IMR-90 (cell line): Measurements from ENCODE around the gene SIGLEC9. TPM values are rescaled to one million over a fixed set of nuclear protein-coding genes. Genes with fewer than 3 reads are reported as not detected.

ENCODE experiments used
- ATAC-seq: fragments of 200-7000 bp; cut with Tn5 transposase; 2 replicates; pipeline ENCODE4 v1.9.1; 2020; ENCODE audit warnings: low read depth, mild to moderate bottlenecking, moderate library complexity
- BruUV-seq: library from RNA; stranded (reverse); fragments of 400-500 nt; replicated peaks from 2 replicates; lab custom pipeline; 2021; lab: Mats Ljungman, UMichigan
- CTCF ChIA-PET: fragments of 300-600 bp; formaldehyde crosslinking; extraction: SDS; loops from one replicate; lab custom pipeline; 2021; ENCODE audit warnings: antibody characterized with exemption; lab: Yijun Ruan, JAX
- POLR2A ChIA-PET: fragments of 300-600 bp; sonication (Branson Sonifier 250); formaldehyde crosslinking; loops from one replicate; lab custom pipeline; 2022; ENCODE audit warnings: antibody characterized with exemption; ENCODE audit not compliant: unreplicated experiment; lab: Charles Lee
- DNase-seq: peaks from one replicate; pipeline ENCODE4 v3.0.0; 2013
- H2AFZ ChIP-seq: replicated peaks from 2 replicates; pipeline ENCODE3; 2013; ENCODE audit warnings: low read length, mild to moderate bottlenecking; ENCODE audit not compliant: poor library complexity
- H2AK5ac ChIP-seq: 2 replicates; pipeline ENCODE4 v1.6.1; 2013; ENCODE audit warnings: low read depth, low read length, inconsistent platforms
- H2AK9ac ChIP-seq: replicated peaks from 2 replicates; pipeline ENCODE3; 2013; ENCODE audit warnings: mild to moderate bottlenecking, low read depth, low read length, moderate library complexity; ENCODE audit not compliant: poor library complexity
- H2BK120ac ChIP-seq: 2 replicates; pipeline ENCODE4 v1.6.1; 2013; ENCODE audit warnings: low read depth, low read length, inconsistent platforms
- H2BK15ac ChIP-seq: 3 replicates; pipeline ENCODE4 v1.6.1; 2013; ENCODE audit warnings: low read depth, low read length, inconsistent platforms
- H2BK20ac ChIP-seq: 2 replicates; pipeline ENCODE4 v1.6.1; 2013; ENCODE audit warnings: low read depth, mild to moderate bottlenecking, inconsistent platforms, low read length, moderate library complexity
- H2BK5ac ChIP-seq: 2 replicates; pipeline ENCODE4 v1.6.1; 2013; ENCODE audit warnings: mild to moderate bottlenecking, low read depth, low read length, inconsistent platforms; ENCODE audit not compliant: poor library complexity, severe bottlenecking
- H3K14ac ChIP-seq: replicated peaks from 2 replicates; pipeline ENCODE4 v1.6.1; 2013; ENCODE audit warnings: low read depth, low read length, inconsistent platforms
- H3K18ac ChIP-seq: 2 replicates; pipeline ENCODE4 v1.6.1; 2013; ENCODE audit warnings: low read depth, low read length, control low read depth
- H3K23ac ChIP-seq: 2 replicates; pipeline ENCODE4 v1.6.1; 2013; ENCODE audit warnings: low read depth, low read length, inconsistent platforms
- H3K27ac ChIP-seq: 2 replicates; pipeline ENCODE4 v1.5.1; 2013; ENCODE audit warnings: mild to moderate bottlenecking, control low read depth, low read length; ENCODE audit not compliant: insufficient read depth
- H3K27me3 ChIP-seq: 2 replicates; pipeline ENCODE4 v1.6.1; 2013; ENCODE audit warnings: low read length; ENCODE audit not compliant: control insufficient read depth, insufficient read depth
- H3K36me3 ChIP-seq: 2 replicates; pipeline ENCODE4 v1.6.1; 2013; ENCODE audit warnings: low read length, mixed read lengths; ENCODE audit not compliant: control insufficient read depth, insufficient read depth
- H3K4ac ChIP-seq: 2 replicates; pipeline ENCODE4 v1.6.1; 2013; ENCODE audit warnings: low read depth, low read length, inconsistent platforms
- H3K4me1 ChIP-seq: 2 replicates; pipeline ENCODE4 v1.6.1; 2013; ENCODE audit warnings: low read length, mixed read lengths; ENCODE audit not compliant: control insufficient read depth, insufficient read depth
- H3K4me2 ChIP-seq: 2 replicates; pipeline ENCODE4 v1.6.1; 2013; ENCODE audit warnings: low read depth, mild to moderate bottlenecking, control low read depth, low read length, moderate library complexity
- H3K4me3 ChIP-seq: 2 replicates; pipeline ENCODE4 v1.5.1; 2013; ENCODE audit warnings: low read depth, mild to moderate bottlenecking, control low read depth, low read length, moderate library complexity; ENCODE audit not compliant: insufficient read depth
- H3K56ac ChIP-seq: 2 replicates; pipeline ENCODE4 v1.6.1; 2013; ENCODE audit warnings: low read length, inconsistent platforms; ENCODE audit not compliant: insufficient read depth; ENCODE audit errors: extremely low read depth
- H3K79me1 ChIP-seq, 2 experiments: 2 replicates each; pipeline ENCODE4 v1.6.1; 2013; ENCODE audit warnings: low read length in 2 of 2, inconsistent platforms in 1 of 2, low read depth in 1 of 2
- H3K9ac ChIP-seq: 2 replicates; pipeline ENCODE4 v1.6.1; 2013; ENCODE audit warnings: low read depth, low read length, control low read depth
- H3K9me1 ChIP-seq: 2 replicates; pipeline ENCODE4 v1.6.1; 2013; ENCODE audit warnings: low read length, inconsistent platforms; ENCODE audit not compliant: insufficient read depth
- H3K9me3 ChIP-seq: 2 replicates; pipeline ENCODE4 v1.6.1; 2013; ENCODE audit warnings: low read length; ENCODE audit not compliant: control insufficient read depth, insufficient read depth
- H4K20me1 ChIP-seq: 2 replicates; pipeline ENCODE4 v1.6.1; 2013; ENCODE audit warnings: low read length, inconsistent platforms; ENCODE audit not compliant: insufficient read depth
- H4K5ac ChIP-seq: 2 replicates; pipeline ENCODE4 v1.6.1; 2013; ENCODE audit warnings: mild to moderate bottlenecking, low read depth, low read length, control low read depth
- H4K8ac ChIP-seq, 2 experiments: 2 replicates each; pipeline ENCODE4 v1.6.1; 2013; ENCODE audit warnings: low read depth in 2 of 2, low read length in 2 of 2, control low read depth in 1 of 2, inconsistent platforms in 1 of 2
- H4K91ac ChIP-seq: 2 replicates; pipeline ENCODE4 v1.6.1; 2013; ENCODE audit warnings: low read depth, low read length, inconsistent platforms; ENCODE audit not compliant: insufficient read depth
- BHLHE40 ChIP-seq: fragments of 150-350 bp; IDR thresholded peaks from 2 replicates; pipeline ENCODE4 v1.6.1; 2016; ENCODE audit warnings: mild to moderate bottlenecking, low read depth, low read length
- CEBPB ChIP-seq: IDR thresholded peaks from 2 replicates; pipeline ENCODE4 v1.6.1; 2012; ENCODE audit warnings: low read depth, low read length, improper control_type of control experiment
- CHD1 ChIP-seq: IDR thresholded peaks from 2 replicates; pipeline ENCODE4 v1.6.1; 2012; ENCODE audit warnings: low read depth, low read length, improper control_type of control experiment
- CTCF ChIP-seq: conservative IDR thresholded peaks from 2 replicates; pipeline ENCODE4 v1.5.1; 2012; ENCODE audit warnings: mild to moderate bottlenecking, low read depth, low read length, improper control_type of control experiment
- ELK1 ChIP-seq: fragments of 150-350 bp; IDR thresholded peaks from 2 replicates; pipeline ENCODE4 v1.6.1; 2016; ENCODE audit warnings: low read depth, mild to moderate bottlenecking, low read length, moderate library complexity, borderline replicate concordance
- FOS ChIP-seq: fragments of 150-350 bp; IDR thresholded peaks from 2 replicates; pipeline ENCODE4 v1.6.1; 2016; ENCODE audit warnings: low read depth, low read length
- MAFK ChIP-seq: IDR thresholded peaks from 2 replicates; pipeline ENCODE4 v1.6.1; 2012; ENCODE audit warnings: low read depth, low read length, improper control_type of control experiment
- MAZ ChIP-seq: IDR thresholded peaks from 2 replicates; pipeline ENCODE4 v1.6.1; 2012; ENCODE audit warnings: low read depth, mild to moderate bottlenecking, low read length, improper control_type of control experiment, moderate library complexity, borderline replicate concordance
- MXI1 ChIP-seq: IDR thresholded peaks from 2 replicates; pipeline ENCODE4 v1.6.1; 2012; ENCODE audit warnings: low read depth, mild to moderate bottlenecking, low read length, moderate library complexity, borderline replicate concordance
- NFE2L2 ChIP-seq: fragments of 150-350 bp; IDR thresholded peaks from 2 replicates; pipeline ENCODE4 v1.6.1; 2016; ENCODE audit warnings: low read depth, mild to moderate bottlenecking, low read length
- POLR2A ChIP-seq: IDR thresholded peaks from 2 replicates; pipeline ENCODE4 v1.6.1; 2012; ENCODE audit warnings: mild to moderate bottlenecking, low read depth, low read length
- RAD21 ChIP-seq: IDR thresholded peaks from 2 replicates; pipeline ENCODE4 v1.6.1; 2012; ENCODE audit warnings: low read length, improper control_type of control experiment
- RCOR1 ChIP-seq: IDR thresholded peaks from 2 replicates; pipeline ENCODE4 v1.6.1; 2012; ENCODE audit warnings: mild to moderate bottlenecking, low read length, improper control_type of control experiment; ENCODE audit not compliant: insufficient replicate concordance
- RFX5 ChIP-seq: IDR thresholded peaks from 2 replicates; pipeline ENCODE4 v1.8.0; 2012; ENCODE audit warnings: low read depth, mild to moderate bottlenecking, low read length, moderate library complexity
- SMC3 ChIP-seq: fragments of 150-350 bp; IDR thresholded peaks from 2 replicates; pipeline ENCODE4 v1.6.1; 2016; ENCODE audit warnings: low read depth, mild to moderate bottlenecking, antibody characterized with exemption, low read length, moderate library complexity
- USF2 ChIP-seq: fragments of 150-350 bp; IDR thresholded peaks from 2 replicates; pipeline ENCODE4 v1.6.1; 2017; ENCODE audit warnings: mild to moderate bottlenecking, antibody characterized with exemption, low read length, low read depth
- WGBS, 2 experiments: methylation state at CpG; one replicate each; pipeline versions ENCODE4 v1.1.5 to v1.1.7; 2013; ENCODE audit warnings: missing lambda C conversion rate in 2 of 2; ENCODE audit not compliant: insufficient read length in 1 of 2; ENCODE audit errors: extremely low coverage in 2 of 2; 5-methylcytosine and 5-hydroxymethylcytosine counted together
- dilution Hi-C: fragments of 300-500 bp; cut with HindIII; formaldehyde crosslinking; loops from one replicate; pipeline ENCODE4 v1.14.3; 2018; ENCODE audit warnings: low sequenced_read_pairs; ENCODE audit not compliant: unreplicated experiment
- in situ Hi-C: fragments of 300-500 bp; cut with MboI; formaldehyde crosslinking; loops from 3 replicates; pipeline ENCODE4 v1.14.3; 2019; ENCODE audit warnings: low sequenced_read_pairs, inconsistent platforms, mixed read lengths
- intact Hi-C: fragments of 100-400 bp; cut with micrococcal nuclease; formaldehyde crosslinking; loops from 2 replicates; pipeline ENCODE4 v1.10.0; 2022
- polyA plus RNA-seq, 3 experiments: library from polyadenylated mRNA; depleted of rRNA; stranded (reverse); fragments of >200 nt; gene quantifications; 2 replicates each; pipeline ENCODE4 v1.2.3, GENCODE V29; 2012; ENCODE audit warnings: low replicate concordance in 1 of 3
- total RNA-seq: library from RNA; depleted of rRNA; stranded (reverse); fragments of >200 nt; gene quantifications from 2 replicates; pipeline ENCODE4 v1.2.3, GENCODE V29; 2012

The SIGLEC9 gene
- total and polyA plus RNA-seq, 2 of the 4 experiments (the other 2 are of a cell fraction): 0.03 TPM; not detected in 1

- Histone ChIP-seq H2AFZ (peak overlapping the region; percentile 32), H2AK5ac (no peak overlapping the region), H3K4me1 (no peaks in the 10 kb centered on the region), H2AK9ac (no peak overlapping the region), H2BK20ac (no peak overlapping the region), H3K9me3 (no peaks in the 10 kb centered on the region; the same call in 1 of the 2 replicates), H2BK120ac (no peak overlapping the region), H3K18ac (no peak overlapping the region), H3K4ac (no peak overlapping the region), H3K4me2 (no peak overlapping the region), H4K20me1 (no peaks in the 10 kb centered on the region), H4K8ac (no peak overlapping the region), H4K91ac (no peak overlapping the region), H3K36me3 (no peaks in the 10 kb centered on the region), H3K23ac (no peak overlapping the region), H3K56ac (no peak overlapping the region), H3K4me3 (no peak overlapping the region), H3K9ac (no peak overlapping the region), H2BK15ac (no peak overlapping the region), H3K9me1 (no peaks in the 10 kb centered on the region), H4K5ac (no peak overlapping the region), H2BK5ac (no peak overlapping the region), H3K27me3 (no peaks in the 10 kb centered on the region), H3K27ac (no peak overlapping the region), H3K79me1 (no peaks in the 10 kb centered on the region), H3K14ac (no peak overlapping the region)
- POLR2A ChIA-PET: no interaction called here
- ATAC-seq (no peak), DNase-seq (no peak)
- CTCF ChIA-PET: no interaction called here
- WGBS, 2 experiments: no CpG with 5 or more reads among the region's 7 CpGs
- in situ Hi-C loops: no loop called here
- intact Hi-C loops: no loop called here
- no TSS peak for BruUV-seq
- dilution Hi-C loops: no loop called here
- no peak for TF ChIP-seq FOS
- TF ChIP-seq MXI1: no peak
- no peak for TF ChIP-seq CTCF
- TF ChIP-seq SMC3: no peak
- TF ChIP-seq ELK1: no peak
- TF ChIP-seq MAZ: no peak
- no peak for TF ChIP-seq RAD21
- TF ChIP-seq CEBPB: no peak
- no peak for TF ChIP-seq CHD1
- no peak for TF ChIP-seq NFE2L2
- TF ChIP-seq RFX5: no peak
- TF ChIP-seq MAFK: no peak
- no peak for TF ChIP-seq RCOR1
- no peak for TF ChIP-seq BHLHE40
- no peak for TF ChIP-seq POLR2A
- TF ChIP-seq USF2: no peak
These were observed 40.2 kb upstream of the SIGLEC9 start for GRCh38 chr19:51084505-51084904.
